Epithelial cell of esophagus (primary cell): ENCODE measurements around the gene PAK4.

Source experiments
- DNase-seq: peaks from one replicate; pipeline ENCODE4 v3.0.0; 2010; ENCODE audit warnings: low read depth
- H3K4me3 ChIP-seq: 2 replicates; pipeline ENCODE4 v1.5.1; 2011; ENCODE audit warnings: mild to moderate bottlenecking, low read length, control low read depth
- TF ChIP-seq, protein P1 (sequence below): IDR thresholded peaks from 2 replicates; pipeline ENCODE4 v1.5.1; 2011; ENCODE audit warnings: low read depth, mild to moderate bottlenecking, low read length, control low read depth, inconsistent platforms; ENCODE audit not compliant: insufficient read depth; ENCODE audit errors: missing control alignments

The PAK4 gene

DNA sequence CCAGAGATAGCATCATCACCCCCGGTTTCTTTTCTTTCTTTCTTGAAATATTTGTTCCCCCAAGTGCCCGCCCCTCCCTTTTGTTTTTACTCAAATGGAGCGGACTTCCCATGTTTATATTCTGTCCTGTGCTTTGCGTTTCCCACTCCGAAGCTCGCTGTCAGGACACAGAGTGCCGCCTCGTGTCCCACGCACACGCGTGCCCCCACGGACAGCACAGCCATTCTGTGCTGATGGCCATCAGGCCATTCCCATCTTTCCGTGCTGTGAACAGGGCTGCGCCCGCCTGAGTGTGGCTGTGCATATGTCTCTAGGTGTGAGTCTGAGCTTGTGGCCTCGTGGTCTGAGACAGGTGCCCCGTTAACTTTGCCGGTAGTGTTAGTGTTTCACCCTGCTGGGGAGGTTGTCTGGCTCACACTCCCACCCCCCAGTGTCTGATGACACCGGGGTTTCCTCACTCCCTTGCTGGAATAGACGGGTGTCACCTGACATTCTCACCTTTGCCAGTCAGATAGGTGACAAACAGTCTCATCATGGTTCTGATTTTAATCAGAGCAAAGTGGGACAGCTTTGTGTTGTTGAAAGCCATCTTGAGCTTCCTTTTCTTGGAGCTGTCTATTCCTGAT, 6.9 kb downstream of the PAK4 start:
- no peak overlapping the region for H3K4me3 ChIP-seq
- TF ChIP-seq, protein P1, sequence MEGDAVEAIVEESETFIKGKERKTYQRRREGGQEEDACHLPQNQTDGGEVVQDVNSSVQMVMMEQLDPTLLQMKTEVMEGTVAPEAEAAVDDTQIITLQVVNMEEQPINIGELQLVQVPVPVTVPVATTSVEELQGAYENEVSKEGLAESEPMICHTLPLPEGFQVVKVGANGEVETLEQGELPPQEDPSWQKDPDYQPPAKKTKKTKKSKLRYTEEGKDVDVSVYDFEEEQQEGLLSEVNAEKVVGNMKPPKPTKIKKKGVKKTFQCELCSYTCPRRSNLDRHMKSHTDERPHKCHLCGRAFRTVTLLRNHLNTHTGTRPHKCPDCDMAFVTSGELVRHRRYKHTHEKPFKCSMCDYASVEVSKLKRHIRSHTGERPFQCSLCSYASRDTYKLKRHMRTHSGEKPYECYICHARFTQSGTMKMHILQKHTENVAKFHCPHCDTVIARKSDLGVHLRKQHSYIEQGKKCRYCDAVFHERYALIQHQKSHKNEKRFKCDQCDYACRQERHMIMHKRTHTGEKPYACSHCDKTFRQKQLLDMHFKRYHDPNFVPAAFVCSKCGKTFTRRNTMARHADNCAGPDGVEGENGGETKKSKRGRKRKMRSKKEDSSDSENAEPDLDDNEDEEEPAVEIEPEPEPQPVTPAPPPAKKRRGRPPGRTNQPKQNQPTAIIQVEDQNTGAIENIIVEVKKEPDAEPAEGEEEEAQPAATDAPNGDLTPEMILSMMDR, result no peak
- no peak for DNase-seq

DNA sequence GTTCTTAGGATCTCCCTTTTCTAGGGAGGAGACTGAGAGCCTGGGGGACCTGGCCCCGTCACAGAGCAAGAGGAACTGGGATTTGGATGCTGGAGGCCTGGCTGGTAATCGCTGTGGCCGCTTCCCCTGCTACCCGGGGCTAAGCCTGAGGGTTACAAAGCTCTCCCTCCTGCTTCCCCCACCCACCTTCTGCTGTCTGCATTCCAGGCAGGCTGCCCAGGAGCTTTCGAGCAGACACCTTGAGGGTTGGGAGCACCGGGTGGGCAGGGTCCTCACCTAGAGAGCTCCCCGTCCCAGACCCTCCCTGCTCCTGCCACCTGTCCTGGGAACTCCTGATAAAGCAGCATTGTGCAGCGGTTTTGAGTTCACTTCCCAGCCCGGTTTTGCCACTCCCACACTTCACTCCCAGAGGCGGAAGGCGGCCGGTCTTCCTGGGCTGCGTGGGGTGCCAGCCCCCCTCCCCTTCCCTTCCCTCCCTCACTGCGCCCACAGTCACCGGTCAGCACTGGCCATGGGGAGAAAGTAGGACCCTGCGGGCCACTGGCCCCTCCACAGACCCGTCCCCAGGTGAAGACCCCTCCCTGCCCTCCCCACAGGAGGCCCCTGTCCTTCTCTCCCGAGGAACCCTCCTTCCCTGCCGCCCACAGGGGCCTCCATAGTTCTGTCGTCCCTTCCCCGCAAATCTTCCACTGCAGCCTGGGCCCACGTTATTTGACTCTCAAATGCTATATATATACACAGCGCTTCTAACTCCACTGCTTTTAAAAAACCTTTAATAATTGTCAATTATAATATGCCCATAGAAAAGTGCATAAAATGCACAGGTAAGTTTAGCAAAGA, 8.1 kb downstream of the PAK4 start:
- DNase-seq, result no peak
- H3K4me3 ChIP-seq, result no peak overlapping the region
- TF ChIP-seq, protein P1, result no peak

DNA sequence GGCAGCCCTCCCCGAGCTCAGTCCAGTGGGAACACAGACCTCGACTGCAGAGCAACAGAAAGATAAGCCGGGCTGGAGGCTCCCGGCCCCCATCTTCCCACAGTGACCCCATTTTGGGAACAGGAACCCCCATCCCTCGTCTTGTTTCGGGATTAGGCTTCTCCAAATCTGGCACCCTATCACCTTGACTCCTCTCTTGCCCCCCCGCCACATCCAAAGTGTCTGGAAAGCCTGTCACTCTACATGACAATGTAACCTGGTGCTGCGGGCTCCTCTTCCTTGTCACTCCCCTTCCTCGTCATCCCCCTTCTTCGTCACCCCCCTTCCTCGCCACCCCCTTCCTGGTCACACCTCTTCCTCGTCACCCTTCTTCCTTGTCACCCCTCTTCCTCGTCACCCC, 10.1 kb downstream of the PAK4 start:
- H3K4me3 ChIP-seq, result no peak overlapping the region
- TF ChIP-seq, protein P1, result no peak
- no peak for DNase-seq

DNA sequence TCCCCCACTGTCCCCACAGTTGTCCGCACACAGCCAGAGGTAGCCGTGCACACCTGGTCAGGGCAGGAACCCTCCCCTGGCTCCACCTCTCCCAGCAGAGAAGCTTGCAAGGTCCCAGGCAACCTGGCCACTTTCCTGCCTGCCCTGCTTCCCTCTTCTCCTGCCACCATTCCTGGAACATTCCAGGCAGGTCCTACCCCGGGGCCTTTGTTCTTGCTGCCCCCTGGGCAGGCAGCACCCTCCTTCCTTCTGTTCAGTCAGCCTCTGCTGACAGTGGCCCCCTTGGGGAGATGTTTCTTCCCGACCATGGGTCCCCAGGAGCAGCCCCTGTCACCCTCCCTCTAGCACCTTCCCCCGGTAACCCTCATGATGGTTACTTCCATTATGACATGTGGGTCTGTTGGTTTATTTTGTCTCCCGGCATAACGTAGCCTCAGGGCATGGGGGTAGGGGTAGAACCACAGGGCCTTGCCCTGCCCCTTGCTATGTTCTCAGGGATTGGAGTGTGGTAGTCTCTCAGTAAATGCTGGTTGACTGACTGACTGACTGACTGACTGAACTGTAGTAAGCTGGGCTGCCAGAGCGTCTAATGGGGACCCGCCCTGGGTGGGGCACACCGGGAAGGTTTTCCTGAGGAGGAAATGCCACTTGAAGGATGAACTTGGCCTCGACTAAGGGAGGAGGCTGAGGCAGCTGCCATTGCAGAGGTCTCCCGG, 10.8 kb downstream of the PAK4 start:
- TF ChIP-seq, protein P1, result no peak
- DNase-seq, result peak; percentile 41
- no peak overlapping the region for H3K4me3 ChIP-seq

DNA sequence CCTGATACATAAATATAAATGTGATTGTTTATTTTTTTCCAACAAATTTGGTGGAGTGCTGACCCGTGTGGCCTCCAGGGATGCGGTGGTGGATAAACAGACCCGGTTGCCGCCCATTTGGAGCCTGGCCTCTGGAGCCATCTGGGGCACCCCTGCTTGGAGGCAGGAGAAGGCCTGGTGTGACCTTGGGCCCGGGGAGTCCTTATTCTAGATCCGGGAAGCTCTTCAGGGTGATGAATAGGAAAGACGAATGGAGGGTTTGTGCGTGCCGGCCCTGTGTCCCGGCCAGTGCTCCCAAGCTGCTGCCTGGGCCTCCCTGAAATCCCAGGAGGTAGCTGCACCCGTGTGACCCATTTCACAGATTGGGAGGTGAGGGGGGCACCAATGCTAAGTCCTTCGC, 11.5 kb downstream of the PAK4 start:
- no peak overlapping the region for H3K4me3 ChIP-seq
- TF ChIP-seq, protein P1, result no peak
- no peak for DNase-seq

DNA sequence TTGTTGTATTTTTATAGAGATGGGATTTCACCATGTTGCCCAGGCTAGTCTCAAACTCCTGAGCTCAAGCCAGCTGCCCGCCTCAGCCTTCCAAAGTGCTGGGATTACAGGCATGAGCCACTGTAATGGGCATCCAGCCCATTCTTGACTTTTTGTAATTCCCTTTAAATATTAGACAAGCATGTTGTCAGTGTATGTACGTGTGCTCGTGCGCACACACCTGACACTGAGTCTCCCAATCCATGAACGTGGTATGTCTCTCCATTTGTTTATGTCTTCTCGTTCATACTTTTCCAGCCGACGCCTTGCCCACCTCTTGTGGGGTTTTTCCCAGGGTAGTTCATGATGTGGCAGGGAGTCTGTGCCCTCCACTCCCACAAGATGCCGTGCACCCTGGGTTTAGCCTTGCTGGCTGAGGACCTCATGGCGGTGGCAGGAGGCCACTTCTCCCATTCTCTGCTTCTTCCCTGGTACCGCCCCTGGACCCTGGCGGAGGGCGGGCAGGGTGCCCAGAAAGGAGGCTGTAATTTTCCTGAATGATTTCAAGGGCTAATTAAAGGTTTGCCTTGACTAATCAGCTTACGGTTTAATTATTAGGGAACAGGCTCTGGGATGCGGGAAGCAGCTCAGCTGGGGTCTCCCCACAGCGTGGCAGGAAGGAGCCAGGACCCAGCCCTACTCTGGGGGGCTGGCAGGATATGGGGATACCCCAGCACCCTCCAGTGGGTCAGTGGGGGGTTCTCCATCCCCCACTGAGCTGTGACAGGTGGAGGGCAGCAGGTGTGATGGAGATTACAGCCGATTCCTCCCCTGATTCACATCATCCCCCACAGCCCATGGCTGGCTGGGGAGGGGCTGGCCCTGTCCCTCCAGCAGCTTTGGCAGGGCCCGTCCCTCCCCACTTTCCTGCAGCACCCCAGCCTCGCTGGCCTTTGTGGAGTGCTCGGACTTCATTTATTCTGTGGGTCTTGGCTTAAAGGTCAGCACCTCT, 12.9 kb downstream of the PAK4 start:
- TF ChIP-seq, protein P1, result no peak
- no peak overlapping the region for H3K4me3 ChIP-seq
- DNase-seq, result no peak
